GDM1 (cell line): ENCODE measurements around the gene ELMO3.
A peak's percentile ranks its signal among the peaks of the same experiment; 100 is the strongest.

Experiments
- DNase-seq: peaks from one replicate; lab custom pipeline; 2025; lab: John Stamatoyannopoulos, UW

ELMO3 gene

DNA sequence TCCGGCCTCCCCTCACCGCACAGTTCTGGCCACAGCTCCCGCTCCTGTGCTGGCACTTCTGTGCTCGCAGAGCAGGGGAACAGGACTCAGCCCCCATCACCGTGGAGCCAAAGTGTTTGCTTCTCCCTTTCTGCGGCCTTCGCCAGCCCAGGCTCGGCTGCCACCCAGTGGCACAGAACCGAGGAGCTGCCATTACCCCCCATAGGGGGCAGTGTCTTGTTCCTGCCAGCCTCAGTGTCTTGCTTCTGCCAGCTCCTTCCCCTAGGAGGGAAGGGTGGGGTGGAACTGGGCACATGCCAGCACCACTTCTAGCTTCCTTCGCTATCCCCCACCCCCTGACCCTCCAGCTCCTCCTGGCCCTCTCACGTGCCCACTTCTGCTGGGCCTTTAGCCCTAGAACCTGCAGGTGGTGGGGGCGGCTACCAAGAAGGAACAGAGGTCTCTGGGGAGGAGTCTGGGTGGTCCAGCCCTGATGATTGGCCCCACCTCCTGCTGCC is 645 bp upstream of the ELMO3 start:
- DNase-seq = no peak

DNA sequence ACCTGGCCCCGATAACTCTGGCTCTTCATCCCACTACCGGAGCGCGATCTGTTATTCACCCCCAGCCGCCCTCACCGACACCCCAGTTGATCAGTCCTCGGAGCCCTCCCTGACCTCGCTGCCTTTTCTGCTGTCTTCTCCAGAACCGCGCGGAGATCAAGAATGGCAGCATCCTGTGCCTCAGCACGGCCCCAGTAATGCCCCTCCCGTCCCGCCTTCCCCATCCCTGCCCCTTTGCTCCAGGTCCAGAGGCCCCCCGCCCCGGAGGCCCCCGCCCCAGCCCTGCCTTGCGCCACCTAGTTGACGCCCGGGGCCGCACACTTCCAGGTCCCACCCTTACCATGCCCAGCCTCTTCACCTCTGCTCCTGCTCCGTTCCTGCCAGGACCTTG is 872 bp downstream of the ELMO3 start:
- no peak for DNase-seq

DNA sequence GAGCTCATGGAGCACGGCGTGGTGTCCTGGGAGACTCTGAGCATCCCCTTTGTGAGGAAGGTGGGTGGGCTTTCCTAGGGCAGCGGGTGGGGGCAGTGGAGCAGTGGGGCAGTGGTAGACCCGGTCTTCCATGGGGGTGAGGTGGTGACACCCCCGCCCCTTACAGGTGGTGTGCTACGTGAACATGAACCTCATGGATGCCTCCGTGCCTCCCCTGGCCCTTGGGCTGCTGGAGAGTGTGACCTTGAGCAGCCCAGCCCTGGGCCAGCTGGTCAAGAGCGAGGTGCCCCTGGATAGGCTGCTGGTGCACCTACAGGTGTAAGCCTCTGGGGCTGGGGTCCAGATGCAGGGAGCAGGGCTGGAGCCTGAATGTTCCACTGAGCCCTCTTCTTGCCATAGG is 1.6 kb downstream of the ELMO3 start:
- DNase-seq = no peak

DNA sequence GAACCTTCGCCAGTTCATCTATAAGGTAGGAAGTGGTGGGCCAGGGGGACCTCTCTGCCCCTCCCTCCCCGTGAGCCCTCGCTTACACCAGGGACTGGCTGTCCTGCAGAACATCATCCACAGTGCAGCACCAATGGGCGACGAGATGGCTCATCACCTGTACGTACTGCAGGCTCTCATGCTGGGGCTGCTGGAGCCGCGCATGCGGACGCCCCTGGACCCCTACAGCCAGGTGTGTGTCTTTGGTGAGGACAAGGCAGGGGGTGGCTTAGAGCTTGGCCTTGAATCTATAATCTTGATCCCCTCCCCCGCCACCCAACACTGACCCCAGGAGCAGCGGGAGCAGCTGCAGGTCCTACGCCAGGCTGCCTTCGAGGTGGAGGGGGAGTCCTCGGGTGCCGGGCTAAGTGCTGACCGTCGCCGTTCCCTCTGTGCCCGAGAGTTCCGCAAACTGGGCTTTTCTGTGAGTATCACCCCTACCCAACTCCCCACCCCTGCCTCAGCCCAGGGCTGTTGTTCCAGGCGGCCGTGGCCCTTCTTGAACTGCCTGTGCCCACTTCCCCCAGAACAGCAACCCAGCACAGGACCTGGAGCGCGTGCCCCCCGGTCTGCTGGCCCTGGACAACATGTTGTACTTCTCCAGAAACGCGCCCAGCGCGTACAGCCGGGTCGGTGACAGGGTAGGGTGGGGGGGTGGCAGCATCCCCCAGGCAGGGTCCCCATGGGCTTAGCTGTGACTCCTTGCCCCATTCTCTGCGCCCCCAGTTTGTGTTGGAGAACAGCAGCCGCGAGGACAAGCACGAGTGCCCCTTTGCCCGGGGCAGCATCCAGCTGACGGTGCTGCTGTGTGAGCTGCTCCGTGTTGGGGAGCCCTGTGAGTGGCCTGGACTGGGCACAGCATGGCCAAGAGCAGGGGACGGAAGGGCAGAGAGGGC is 2.7 kb downstream of the ELMO3 start:
- DNase-seq = no peak

DNA sequence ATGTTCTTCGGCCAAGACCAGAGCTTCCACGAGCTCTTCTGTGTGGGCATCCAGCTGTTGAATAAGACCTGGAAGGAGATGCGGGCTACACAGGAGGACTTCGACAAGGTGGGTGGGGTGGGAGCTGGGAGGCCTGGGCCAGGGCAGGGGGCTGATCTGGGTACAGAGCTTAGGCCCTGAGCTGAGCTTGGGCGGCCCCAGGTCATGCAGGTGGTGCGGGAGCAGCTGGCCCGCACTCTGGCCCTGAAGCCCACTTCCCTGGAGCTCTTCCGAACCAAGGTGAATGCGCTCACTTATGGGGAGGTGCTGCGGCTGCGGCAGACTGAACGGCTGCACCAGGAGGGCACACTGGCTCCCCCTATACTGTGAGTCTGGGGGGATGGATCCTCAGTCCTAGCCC is 3.5 kb downstream of the ELMO3 start:
- DNase-seq = no peak

DNA sequence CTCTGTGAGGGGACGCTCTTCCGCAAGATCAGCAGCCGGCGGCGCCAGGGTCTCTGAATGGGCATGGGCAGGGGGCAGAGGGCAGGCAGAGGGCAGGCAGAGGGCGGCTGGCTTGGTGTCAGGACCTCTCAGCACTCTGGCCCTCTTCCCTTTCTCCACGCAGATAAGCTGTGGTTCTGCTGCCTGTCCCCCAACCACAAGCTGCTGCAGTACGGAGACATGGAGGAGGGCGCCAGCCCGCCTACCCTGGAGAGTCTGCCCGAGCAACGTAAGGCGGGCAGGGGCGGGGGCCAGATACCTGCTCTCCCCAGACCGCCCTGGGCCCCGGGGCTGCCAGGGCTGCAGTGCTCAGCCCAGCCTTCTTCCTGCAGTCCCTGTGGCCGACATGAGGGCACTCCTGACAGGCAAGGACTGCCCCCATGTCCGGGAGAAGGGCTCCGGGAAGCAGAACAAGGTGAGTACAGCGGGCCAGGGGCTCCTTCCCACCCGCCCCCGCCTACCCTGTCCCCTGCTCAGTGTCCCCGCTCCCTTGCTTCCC is 4.1 kb downstream of the ELMO3 start:
- no peak for DNase-seq

DNA sequence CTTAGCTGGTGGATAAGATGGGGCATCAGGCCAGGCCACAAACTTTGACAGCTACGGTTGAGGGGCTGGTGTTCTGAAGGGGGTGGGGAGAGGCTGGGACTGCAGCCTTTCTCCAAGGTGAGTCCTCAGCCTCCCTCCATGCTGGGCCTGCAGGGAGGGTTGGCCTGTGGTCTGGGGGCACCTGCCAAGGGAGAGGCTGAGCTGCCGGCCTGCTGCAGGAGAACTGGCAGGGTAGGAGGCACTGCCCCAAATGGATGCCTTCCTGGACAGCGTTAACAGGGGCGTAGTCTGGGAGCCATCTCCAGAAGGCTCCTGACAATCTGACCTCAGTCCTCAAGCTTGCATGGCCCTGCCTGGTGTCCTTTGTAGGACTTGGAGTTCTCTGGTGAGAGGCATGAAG is 5.1 kb downstream of the ELMO3 start:
- no peak for DNase-seq

DNA sequence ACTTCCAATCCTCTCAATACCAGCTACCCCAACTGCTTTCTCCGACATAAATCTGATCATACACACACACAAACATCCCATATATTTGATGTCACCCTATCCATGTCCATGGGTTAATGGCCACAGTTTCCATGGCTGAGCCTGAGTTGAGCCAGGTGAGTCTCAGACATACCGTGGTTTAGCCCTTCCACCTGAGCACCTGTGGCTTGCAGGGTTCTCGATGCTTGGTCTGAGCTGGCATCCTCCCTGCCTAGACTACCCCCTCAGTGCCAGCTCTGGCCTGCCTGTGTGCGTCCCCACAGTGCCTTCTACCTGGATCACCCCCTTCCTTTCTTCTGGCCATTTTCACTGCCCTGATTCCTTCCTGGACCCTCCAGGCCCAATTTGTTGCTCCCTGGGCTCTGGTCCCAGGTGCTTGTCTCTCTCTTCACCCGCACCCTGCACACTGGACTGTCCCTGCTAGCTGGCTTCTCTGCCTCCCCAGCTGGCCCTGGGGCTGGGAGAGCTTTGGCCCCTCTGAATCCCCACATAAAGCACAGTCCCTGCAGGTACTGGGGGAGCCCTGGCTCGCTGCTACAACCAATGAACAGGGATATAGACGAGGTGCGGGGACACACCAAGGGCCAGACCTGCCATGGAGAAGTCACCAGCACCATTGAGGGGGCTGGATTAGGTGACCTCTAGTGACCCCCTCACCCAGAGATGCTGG is 7.4 kb downstream of the ELMO3 start:
- no peak for DNase-seq

DNA sequence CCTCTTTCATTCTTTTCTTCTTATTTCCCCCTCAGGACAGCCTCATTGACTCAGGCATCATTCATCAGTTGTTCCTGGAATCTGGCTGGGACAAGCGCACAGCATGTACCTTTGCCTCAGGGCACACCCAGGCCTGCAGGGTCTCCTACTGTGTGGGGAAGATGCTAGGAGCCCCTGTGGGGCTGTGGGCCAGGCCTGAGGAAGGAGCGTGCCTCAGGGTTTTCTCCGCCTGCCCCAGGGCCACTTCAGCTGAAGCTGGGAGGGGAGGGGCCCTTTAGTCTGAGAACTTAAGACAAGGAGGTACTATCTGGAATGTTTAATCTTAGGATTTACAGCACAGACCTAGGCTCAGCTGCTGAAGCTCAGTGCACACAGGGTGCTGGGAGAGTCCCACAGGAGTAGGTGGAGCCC is 7.9 kb downstream of the ELMO3 start:
- no peak for DNase-seq

DNA sequence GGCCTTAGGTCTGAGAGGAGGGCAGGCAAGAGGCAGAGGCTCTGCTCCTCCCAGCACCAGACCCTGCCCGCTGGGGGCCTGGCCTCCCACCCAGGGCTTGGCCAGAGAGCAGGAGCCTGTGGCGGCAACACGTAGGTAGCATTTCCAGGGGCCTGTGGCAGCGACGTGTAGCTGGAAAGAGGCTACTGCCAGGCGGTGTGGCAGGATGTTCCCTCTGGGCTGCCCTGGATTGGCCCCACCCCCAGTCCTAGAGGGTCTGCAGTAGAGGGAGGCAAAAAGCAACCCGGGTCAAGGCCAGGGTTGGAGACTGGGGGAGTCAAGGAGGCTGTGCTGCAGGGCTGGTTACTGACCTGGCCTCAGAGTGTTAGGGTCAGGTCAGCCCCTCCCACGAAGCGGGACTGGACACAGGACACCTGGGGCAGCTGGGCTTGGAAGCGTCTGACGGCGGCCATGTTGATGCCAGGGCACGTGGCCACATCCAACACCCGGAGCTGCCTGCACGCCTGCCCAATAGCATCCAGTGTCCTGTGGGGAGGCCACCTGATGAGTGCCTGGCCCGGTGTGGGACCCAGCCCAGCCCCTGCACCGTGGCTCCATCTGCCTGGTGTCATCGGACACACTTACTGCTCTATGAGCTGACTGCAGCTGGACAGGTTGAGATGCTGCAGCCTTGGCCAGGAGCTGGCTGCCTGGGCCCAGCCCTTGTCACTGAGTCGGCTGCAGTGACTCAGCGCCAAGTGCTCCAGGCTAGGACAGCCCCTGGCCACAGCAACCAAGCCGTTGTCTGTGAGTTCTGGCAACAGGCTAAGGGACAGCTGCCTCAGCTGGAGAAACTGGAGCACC is 8.5 kb downstream of the ELMO3 start:
- no peak for DNase-seq

DNA sequence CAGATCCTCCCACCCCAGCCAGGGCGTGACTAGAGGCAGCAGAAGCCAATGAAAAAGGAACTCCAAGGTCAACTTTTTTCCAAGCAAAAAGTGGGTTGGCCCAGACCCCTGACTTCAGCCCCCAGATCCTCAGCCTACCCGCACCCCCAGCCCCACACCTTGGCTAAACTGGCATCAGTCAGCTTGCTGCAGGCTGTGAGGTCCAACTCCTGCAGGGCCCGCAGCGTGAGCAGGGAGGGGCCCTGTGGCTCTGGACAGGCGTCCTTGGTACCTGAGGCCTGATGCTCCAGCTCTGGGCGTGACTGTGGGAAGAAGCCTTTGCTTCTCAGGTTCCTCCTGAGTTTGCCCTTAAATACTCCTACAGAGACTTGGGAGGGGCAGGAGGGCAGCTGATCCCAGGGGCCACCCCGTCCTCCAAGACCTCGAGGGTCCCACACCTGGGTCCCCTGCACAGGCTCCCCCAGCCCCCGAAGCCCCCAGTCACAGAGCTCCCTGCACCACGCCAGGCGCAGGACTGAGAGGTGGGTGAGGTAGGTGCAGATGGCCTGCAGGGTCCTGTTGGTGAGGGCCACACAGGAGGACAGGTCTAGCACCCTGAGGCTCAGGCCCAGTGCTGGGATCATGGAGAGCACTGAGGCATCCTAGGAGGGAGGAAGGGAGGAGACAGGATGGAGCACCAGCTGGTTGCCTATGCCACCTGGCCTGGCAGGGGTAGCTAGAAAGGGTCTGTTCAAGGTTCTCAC is 9.4 kb downstream of the ELMO3 start:
- DNase-seq = no peak

DNA sequence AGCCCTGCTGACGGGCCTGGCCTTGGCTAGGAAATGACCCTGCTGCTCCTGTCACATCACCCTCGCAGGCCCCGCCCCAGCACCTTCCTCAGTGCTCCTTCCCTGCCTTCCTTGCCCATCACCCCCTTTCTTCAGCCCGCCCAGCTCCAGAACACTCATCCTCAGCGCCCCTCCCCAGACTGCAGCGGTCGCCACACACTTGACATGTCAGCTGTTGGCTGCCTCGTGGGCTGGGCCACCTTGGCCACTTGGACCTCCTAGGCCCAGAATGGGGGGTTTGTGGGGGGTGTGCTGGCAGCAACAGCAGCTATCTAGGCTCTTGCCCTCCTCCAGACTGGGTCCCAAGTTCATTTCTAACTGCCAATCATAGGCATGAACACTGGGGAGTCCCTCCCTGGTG is 10.6 kb downstream of the ELMO3 start:
- no peak for DNase-seq

DNA sequence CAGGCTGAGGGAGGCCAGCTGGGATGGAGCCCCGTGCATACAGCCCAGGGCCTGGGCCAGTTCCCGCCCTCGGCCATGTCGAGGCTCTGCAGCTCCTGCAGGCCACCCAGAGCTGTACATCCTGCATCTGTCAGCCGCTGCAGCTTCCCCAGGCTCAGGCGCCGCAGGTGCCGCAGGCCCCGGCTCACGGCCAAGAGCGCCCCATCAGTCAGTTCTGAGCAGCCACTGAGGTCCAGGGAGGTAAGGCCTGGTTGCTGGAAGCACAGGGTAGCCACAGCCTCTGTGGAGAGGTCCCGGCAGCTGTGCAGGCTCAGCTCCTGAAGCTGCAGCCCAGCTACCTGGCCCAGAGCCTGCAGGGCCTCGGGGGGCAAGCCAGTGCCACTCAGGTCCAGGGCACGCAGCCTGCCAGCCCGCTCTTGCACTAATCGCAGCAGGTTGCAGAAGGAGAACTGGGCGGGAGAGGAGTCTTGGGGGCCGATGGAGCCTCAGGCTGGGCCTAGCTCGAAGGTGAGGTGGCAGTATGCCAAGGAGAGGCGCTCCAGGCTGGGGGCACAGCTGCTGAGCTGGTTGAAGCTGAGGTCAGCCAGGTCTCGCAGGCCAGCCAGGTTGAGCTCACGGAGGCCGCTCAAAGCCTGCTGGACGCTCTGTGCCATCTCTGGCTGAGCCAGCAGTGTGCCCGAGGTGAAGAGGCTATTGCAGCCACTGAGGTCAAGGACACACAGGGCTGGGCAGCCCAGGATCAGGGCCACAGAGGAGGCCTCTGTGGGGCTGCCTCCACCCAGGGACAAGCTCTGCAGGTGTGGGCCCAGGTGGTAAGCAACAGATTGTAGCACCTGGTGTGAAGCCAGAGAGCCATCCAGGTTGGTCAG is 11.4 kb downstream of the ELMO3 start:
- no peak for DNase-seq

DNA sequence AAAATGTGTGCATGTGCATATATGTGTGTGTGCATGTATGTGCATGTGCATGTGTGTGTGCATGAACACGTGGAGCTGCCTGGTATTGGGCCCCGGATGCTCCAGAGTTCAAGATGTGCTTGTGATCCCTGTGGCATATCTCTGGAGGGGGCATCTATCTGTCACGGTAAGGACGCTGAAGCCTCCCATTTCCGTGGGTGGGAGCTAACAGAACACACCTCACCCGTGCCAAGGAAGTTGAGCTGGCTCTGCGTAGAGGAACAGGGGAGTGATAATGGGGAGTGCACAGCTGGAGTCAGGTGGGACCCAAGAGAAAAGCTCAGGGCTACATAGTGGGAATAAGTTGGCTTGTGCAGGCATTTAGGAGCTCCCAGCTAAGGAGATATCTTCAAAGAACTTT is 12.7 kb downstream of the ELMO3 start:
- DNase-seq = no peak

DNA sequence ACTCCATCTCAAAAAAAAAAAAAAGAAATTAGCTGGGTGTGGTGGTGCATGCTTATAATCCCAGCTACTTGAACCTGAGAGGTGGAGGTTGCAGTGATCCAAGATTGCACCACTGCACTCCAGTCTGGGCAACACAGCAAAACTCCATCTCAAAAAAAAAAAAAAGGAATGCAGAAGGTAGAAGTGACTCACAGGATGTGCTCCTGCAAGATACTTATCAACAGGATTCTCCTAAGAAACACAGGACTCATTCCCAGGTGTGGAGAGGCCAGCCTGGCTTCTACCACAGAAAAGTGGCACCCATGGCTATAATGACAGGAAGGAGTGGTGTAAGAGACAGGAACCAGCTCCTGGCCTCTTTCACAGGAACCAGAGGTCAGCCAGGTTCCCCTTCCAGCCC is 13.8 kb downstream of the ELMO3 start:
- DNase-seq = no peak

DNA sequence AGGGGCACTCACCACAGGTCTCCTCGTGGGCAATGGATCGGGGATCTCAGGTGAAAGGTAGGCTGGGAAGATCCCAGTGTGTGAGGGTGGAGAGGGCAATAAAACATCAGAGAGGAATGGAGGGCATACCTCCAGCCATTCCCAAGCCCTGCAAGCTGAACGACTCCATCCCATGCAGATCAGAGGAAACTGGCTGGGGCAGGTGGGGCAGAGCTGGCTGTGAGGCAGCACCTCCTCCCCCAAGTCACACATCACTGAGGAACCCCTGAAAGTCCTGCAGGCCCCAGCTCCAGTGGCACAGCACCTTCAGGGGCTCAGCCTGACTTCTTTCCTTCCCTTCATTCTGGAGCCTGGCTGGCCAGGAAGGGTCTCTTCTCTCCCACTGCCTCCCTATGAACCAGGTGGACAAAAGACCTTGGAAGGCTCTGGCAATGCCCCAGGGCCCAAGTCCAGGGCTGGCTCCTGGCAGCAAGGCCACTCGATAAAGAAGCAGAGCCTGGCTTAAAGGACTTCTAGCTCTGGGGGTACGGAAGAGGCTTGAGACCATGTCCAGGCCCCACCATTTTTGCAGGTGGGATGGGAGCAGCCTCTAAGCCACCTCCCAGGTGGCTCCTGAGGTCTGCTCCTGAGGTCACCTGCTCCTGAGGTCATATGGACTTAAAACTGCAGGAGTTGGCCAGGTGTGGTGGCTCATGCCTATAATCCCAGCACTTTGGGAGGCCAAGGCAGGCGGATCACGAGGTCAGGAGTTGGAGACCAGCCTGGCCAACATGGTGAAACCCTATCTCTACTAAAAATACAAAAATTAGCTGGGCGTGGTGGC is 14.5 kb downstream of the ELMO3 start:
- DNase-seq = no peak

DNA sequence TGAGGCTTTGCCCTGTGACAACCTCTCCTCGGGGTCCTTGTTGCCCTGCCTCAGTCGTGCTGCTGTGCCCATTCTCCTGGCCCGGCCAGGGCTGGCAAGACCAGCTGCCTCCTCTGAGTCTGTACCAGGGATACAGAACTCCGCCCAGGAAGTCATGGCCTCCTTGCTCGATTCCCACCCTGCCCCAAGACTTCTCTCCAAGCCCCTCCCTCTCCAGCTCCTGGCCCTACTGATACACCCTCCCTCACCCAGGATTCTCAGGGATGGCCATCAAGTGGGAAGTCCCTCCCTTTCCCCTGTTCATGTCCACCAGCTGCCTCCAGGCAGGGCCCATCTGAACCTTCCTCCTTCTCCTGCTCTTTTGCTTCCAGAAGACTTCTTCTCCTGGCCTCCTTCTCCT is 16.8 kb downstream of the ELMO3 start:
- no peak for DNase-seq

DNA sequence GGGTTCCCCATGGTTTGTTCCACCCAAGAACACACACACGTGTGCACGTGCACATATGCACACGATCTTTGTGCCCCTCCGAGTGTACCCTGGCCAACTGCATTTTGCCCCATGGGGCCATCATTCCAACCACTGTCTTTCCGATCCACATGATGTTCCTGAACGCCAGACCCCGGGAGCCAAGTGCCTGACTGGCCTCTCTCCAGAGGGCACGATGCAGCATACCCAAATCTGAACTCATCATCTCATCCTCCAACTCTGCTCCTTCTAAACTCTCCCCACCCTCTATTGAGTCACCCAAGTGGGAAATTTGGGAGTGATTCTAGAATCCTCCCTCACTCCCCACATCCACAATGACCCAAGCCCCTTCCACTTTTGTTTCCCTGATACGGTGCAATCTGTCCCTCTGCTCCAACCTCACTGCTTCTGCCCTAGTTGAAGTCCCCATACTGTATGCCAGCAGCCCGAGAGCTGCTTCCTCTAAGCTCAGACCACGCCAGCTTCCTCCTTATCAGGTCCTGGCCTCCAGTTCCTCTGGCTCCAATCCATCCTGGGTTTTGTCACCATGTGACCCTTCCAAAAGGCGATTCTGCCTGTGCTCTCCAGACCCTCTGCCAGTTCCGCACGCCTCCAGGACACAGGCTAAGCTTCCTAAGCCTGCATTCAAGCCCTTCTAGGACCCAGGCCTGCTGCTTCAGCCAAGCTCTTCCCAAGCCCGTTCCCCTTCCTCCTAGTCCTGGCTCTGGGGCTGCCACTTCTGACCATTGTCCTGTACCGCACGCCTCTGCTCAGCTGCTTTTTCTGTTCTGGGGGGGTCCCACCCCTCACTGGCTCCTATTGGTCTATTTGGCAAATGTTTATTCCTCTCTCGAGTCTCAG is 17.9 kb downstream of the ELMO3 start:
- DNase-seq = peak; percentile 61
